Measurements from ENCODE around the gene HNRNPLL. TPM values are rescaled to one million over a fixed set of nuclear protein-coding genes. Genes with fewer than 3 reads are reported as not detected.
A peak's percentile ranks its signal among the peaks of the same experiment; 100 is the strongest.

The HNRNPLL gene
- polyA plus RNA-seq, 1 of the 3 experiments (the other 2 are of a cell fraction), result 24.4 TPM

GRCh38 chr2:38529208-38529607 is 73.5 kb downstream of the HNRNPLL start:
- Histone ChIP-seq H3F3A (replicated peaks; ENCODE audit: insufficient read depth) (no peaks in the 10 kb centered on the region), H4K20me1 (ENCODE audit: insufficient read depth) (no peaks in the 10 kb centered on the region), H3K9me3 (no peaks in the 10 kb centered on the region), H3K79me2 (ENCODE audit: insufficient read depth) (no peaks in the 10 kb centered on the region), H3K4me2 (no peak overlapping the region), H3K27ac (ENCODE audit: low read depth in 2 of 2, low read length in 1 of 2) (no peak overlapping the region), H3K4me1 (ENCODE audit: control insufficient read depth in 1 of 2, insufficient read depth in 2 of 2, low read depth in 1 of 2, low read length in 1 of 2) (peaks cover 0 to 2% of the 10 kb centered on the region in 2 experiments; a peak in 2 of 4 replicates), H3K27me3 (ENCODE audit: insufficient read depth) (no peaks in the 10 kb centered on the region), H2AFZ (ENCODE audit: low read depth) (no peak overlapping the region), H3K9me2 (no peaks in the 10 kb centered on the region), H3K36me3 (replicated peaks in 1 of 2; ENCODE audit: control insufficient read depth in 1 of 2, insufficient read depth in 2 of 2, low read length in 1 of 2) (no peaks in the 10 kb centered on the region), H3K4me3 (ENCODE audit: low read depth in 2 of 2, low read length in 1 of 2) (no peak overlapping the region), H3K9ac (no peak overlapping the region)
- CTCF ChIA-PET, result interaction anchor here (0.8 to 2.6 kb wide), 7 partner anchors 8 to 213 kb away, joined by 3 to 7 read pairs (median 5); no protein-coding TSS in a partner anchor
- WGBS (ENCODE audit: low lambda C conversion rate), result 91% methylated on average over 14 of the region's 14 CpGs
- TF ChIP-seq EP300 (IDR thresholded peaks at IDR 0.05; ENCODE audit: borderline replicate concordance in 1 of 2, low read depth in 1 of 2, low read length in 1 of 2), result no peak
- no peak for TF ChIP-seq GABPA (IDR thresholded peaks at IDR 0.05; ENCODE audit: low read depth)
- no peak for TF ChIP-seq CHD2 (IDR thresholded peaks at IDR 0.05; ENCODE audit: low read length, partially characterized antibody)
- TF ChIP-seq ZBTB33 (IDR thresholded peaks at IDR 0.05; ENCODE audit: borderline replicate concordance, low read depth), result no peak
- POLR2A ChIA-PET, result interaction anchor here (1.6 kb wide), 1 partner anchor 153 kb away, joined by 3 read pairs; no protein-coding TSS in a partner anchor
- DNase-seq, result peak; percentile 46

- peak overlapping the region; percentile 58 to 74 for H3K27ac ChIP-seq (ENCODE audit: low read depth in 2 of 2, low read length in 1 of 2)
- peak overlapping the region; percentile 92 for H2AFZ ChIP-seq (ENCODE audit: low read depth)
- no peaks in the 10 kb centered on the region for H3K9me2 ChIP-seq
- H3K79me2 ChIP-seq (ENCODE audit: insufficient read depth), result no peaks in the 10 kb centered on the region
- no peaks in the 10 kb centered on the region for H4K20me1 ChIP-seq (ENCODE audit: insufficient read depth)
- H3K4me1 ChIP-seq (ENCODE audit: control insufficient read depth in 1 of 2, insufficient read depth in 2 of 2, low read depth in 1 of 2, low read length in 1 of 2), result peaks cover 0 to 2% of the 10 kb centered on the region in 2 experiments; a peak in 2 of 4 replicates
- TF ChIP-seq, protein P1, sequence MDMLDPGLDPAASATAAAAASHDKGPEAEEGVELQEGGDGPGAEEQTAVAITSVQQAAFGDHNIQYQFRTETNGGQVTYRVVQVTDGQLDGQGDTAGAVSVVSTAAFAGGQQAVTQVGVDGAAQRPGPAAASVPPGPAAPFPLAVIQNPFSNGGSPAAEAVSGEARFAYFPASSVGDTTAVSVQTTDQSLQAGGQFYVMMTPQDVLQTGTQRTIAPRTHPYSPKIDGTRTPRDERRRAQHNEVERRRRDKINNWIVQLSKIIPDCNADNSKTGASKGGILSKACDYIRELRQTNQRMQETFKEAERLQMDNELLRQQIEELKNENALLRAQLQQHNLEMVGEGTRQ (IDR thresholded peaks at IDR 0.05; ENCODE audit: borderline replicate concordance, low read depth, low read length), result no peak
- TF ChIP-seq SMC3 (IDR thresholded peaks at IDR 0.05; ENCODE audit: low read depth, low read length), result no peak
- TF ChIP-seq RFX5 (IDR thresholded peaks at IDR 0.05; ENCODE audit: low read length), result no peak
- TF ChIP-seq ZBTB33 (IDR thresholded peaks at IDR 0.05; ENCODE audit: borderline replicate concordance, low read depth), result no peak
- no peak for TF ChIP-seq TAF1 (IDR thresholded peaks at IDR 0.05; ENCODE audit: borderline replicate concordance, low read depth, low read length)
- TF ChIP-seq REST (IDR thresholded peaks at IDR 0.05; ENCODE audit: low read depth, low read length), result no peak
- CTCF ChIA-PET, result interaction anchor here (0.8 to 2.6 kb wide), 7 partner anchors 9 to 213 kb away, joined by 3 to 12 read pairs (median 5); no protein-coding TSS in a partner anchor
- no peak for DNase-seq
- POLR2A ChIA-PET, result interaction anchor here (0.6 to 1.6 kb wide), 4 partner anchors 11 to 223 kb away, joined by 3 to 7 read pairs (median 4); partner anchors contain the start of gene SRSF7
- H3K27me3 ChIP-seq (ENCODE audit: insufficient read depth), result no peaks in the 10 kb centered on the region
- H3K9ac ChIP-seq, result peak overlapping the region; percentile 53; the same call in 1 of the 2 replicates
- peak overlapping the region; percentile 66 for H3K4me2 ChIP-seq
- H3K9me3 ChIP-seq, result no peaks in the 10 kb centered on the region
- H3K36me3 ChIP-seq (replicated peaks in 1 of 2; ENCODE audit: control insufficient read depth in 1 of 2, insufficient read depth in 2 of 2, low read length in 1 of 2), result no peaks in the 10 kb centered on the region
- WGBS (ENCODE audit: low lambda C conversion rate), result 44% methylated on average over 5 of the region's 5 CpGs
- H3K4me3 ChIP-seq (ENCODE audit: low read depth in 2 of 2, low read length in 1 of 2), result peak overlapping the region; percentile 50 to 58
- H3F3A ChIP-seq (replicated peaks; ENCODE audit: insufficient read depth), result no peaks in the 10 kb centered on the region
Measured at GRCh38 chr2:38528534-38528933, 74.2 kb downstream of the HNRNPLL start.

Data from SK-N-SH (cell line).